MM.1S (cell line): ENCODE measurements around the gene RSBN1L.

Source experiments
- CTCF ChIP-seq: fragments of 300-600 bp; sonication (generic); IDR thresholded peaks from 2 replicates; pipeline ENCODE4 v1.5.1; 2016; ENCODE audit warnings: antibody characterized with exemption, low read length, mixed read lengths
- EZH2phosphoT487 ChIP-seq: fragments of 300-600 bp; sonication (generic); IDR thresholded peaks from 2 replicates; pipeline ENCODE4 v1.6.1; 2018; ENCODE audit warnings: antibody characterized with exemption, low read length

- TF ChIP-seq CTCF: no peak
- no peak for TF ChIP-seq EZH2phosphoT487
These were observed 87.3 kb downstream of the RSBN1L start for GRCh38 chr7:77783545-77783944.
